ENCODE measurements around the gene CHIA. TPM values are rescaled to one million over a fixed set of nuclear protein-coding genes. Genes with fewer than 3 reads are reported as not detected.

The CHIA gene
- total RNA-seq, 1 donor = not detected

- H3K27me3 ChIP-seq (ENCODE audit: insufficient read depth, low read length) = peaks cover 12% of the 10 kb centered on the region
- H3K4me3 ChIP-seq (ENCODE audit: insufficient read depth, low read length) = no peak overlapping the region
- H4K20me1 ChIP-seq (ENCODE audit: insufficient read depth, low read length) = no peaks in the 10 kb centered on the region
- no peaks in the 10 kb centered on the region for H3K36me3 ChIP-seq (ENCODE audit: insufficient read depth, low read length)
- H3K9me3 ChIP-seq (ENCODE audit: low read depth, low read length) = no peaks in the 10 kb centered on the region
- no peak for TF ChIP-seq CTCF (IDR thresholded peaks at IDR 0.05; ENCODE audit: extremely low read depth, low read depth, low read length)
- no peak for DNase-seq (ENCODE audit: insufficient read length, low spot score, missing footprints)
- no peak overlapping the region for H3K27ac ChIP-seq (ENCODE audit: low read depth, low read length)
- H3K4me1 ChIP-seq (ENCODE audit: insufficient read depth, low read length) = peaks cover 7% of the 10 kb centered on the region
- no peak overlapping the region for H3K4me2 ChIP-seq (ENCODE audit: insufficient read depth, low read length)
- no peak overlapping the region for H2AFZ ChIP-seq (ENCODE audit: low read length)
- H3K79me2 ChIP-seq (ENCODE audit: insufficient read depth, low read length) = no peaks in the 10 kb centered on the region
Observed at GRCh38 chr1:111366256-111366655, 75.6 kb downstream of the CHIA start.

- no peaks in the 10 kb centered on the region for H3K79me2 ChIP-seq (ENCODE audit: insufficient read depth, low read length)
- H3K4me3 ChIP-seq (ENCODE audit: insufficient read depth, low read length) = no peak overlapping the region
- no peaks in the 10 kb centered on the region for H3K36me3 ChIP-seq (ENCODE audit: insufficient read depth, low read length)
- H4K20me1 ChIP-seq (ENCODE audit: insufficient read depth, low read length) = no peaks in the 10 kb centered on the region
- H3K4me2 ChIP-seq (ENCODE audit: insufficient read depth, low read length) = no peak overlapping the region
- peaks cover 12% of the 10 kb centered on the region for H3K27me3 ChIP-seq (ENCODE audit: insufficient read depth, low read length)
- no peak for DNase-seq (ENCODE audit: insufficient read length, low spot score, missing footprints)
- H3K27ac ChIP-seq (ENCODE audit: low read depth, low read length) = no peak overlapping the region
- H3K9me3 ChIP-seq (ENCODE audit: low read depth, low read length) = no peaks in the 10 kb centered on the region
- peaks cover 7% of the 10 kb centered on the region for H3K4me1 ChIP-seq (ENCODE audit: insufficient read depth, low read length)
- H2AFZ ChIP-seq (ENCODE audit: low read length) = no peak overlapping the region
- no peak for TF ChIP-seq CTCF (IDR thresholded peaks at IDR 0.05; ENCODE audit: extremely low read depth, low read depth, low read length)
Observed at GRCh38 chr1:111369177-111369576, 78.5 kb downstream of the CHIA start.

- H3K4me3 ChIP-seq (ENCODE audit: insufficient read depth, low read length) = no peak overlapping the region
- H2AFZ ChIP-seq (ENCODE audit: low read length) = no peak overlapping the region
- peaks cover 7% of the 10 kb centered on the region for H3K4me1 ChIP-seq (ENCODE audit: insufficient read depth, low read length)
- TF ChIP-seq CTCF (IDR thresholded peaks at IDR 0.05; ENCODE audit: extremely low read depth, low read depth, low read length) = no peak
- H3K36me3 ChIP-seq (ENCODE audit: insufficient read depth, low read length) = no peaks in the 10 kb centered on the region
- H4K20me1 ChIP-seq (ENCODE audit: insufficient read depth, low read length) = no peaks in the 10 kb centered on the region
- no peaks in the 10 kb centered on the region for H3K79me2 ChIP-seq (ENCODE audit: insufficient read depth, low read length)
- no peak overlapping the region for H3K27ac ChIP-seq (ENCODE audit: low read depth, low read length)
- H3K4me2 ChIP-seq (ENCODE audit: insufficient read depth, low read length) = no peak overlapping the region
- H3K27me3 ChIP-seq (ENCODE audit: insufficient read depth, low read length) = peaks cover 12% of the 10 kb centered on the region
- DNase-seq (ENCODE audit: insufficient read length, low spot score, missing footprints) = no peak
- no peaks in the 10 kb centered on the region for H3K9me3 ChIP-seq (ENCODE audit: low read depth, low read length)
Observed at GRCh38 chr1:111369645-111370044, 79.0 kb downstream of the CHIA start.

Small RNA genes within 50 kb of the gene (small RNA-seq; reads per million reads assigned to genes)
- not detected for gene AL356387.2

Other genes with a start within 250 kb of the CHIA start
- gene DRAM2, start 150.8 kb upstream of the CHIA start, total RNA-seq = 45.6 and 66.0 TPM in 2 replicates
- 32.4 and 37.3 TPM in 2 replicates for gene CEPT1, start 150.6 kb upstream of the CHIA start, total RNA-seq
- 4.7 and 5.0 TPM in 2 replicates for gene DENND2D, start 90.2 kb upstream of the CHIA start, total RNA-seq
- 2.4 and 2.9 TPM in 2 replicates for gene CHI3L2, start 63.1 kb upstream of the CHIA start, total RNA-seq
- gene OVGP1, start 136.9 kb downstream of the CHIA start, total RNA-seq = 0.36 and 0.88 TPM in 2 replicates
- 29.7 and 33.3 TPM in 2 replicates for gene WDR77, start 158.4 kb downstream of the CHIA start, total RNA-seq
- gene ATP5PB, start 158.6 kb downstream of the CHIA start, total RNA-seq = 203 and 272 TPM in 2 replicates
- gene C1orf162, start 183.1 kb downstream of the CHIA start, total RNA-seq = 0.29 and 0.36 TPM in 2 replicates
- gene ADORA3, start 212.8 kb downstream of the CHIA start, total RNA-seq = not detected in 2 replicates
- 0.29 TPM in 1 of 2 replicates, not detected in the other for gene TMIGD3, start 212.8 kb downstream of the CHIA start, total RNA-seq

Measured in osteoblast (primary cell).